ENCODE data around the gene P4HA1.

Gene P4HA1

DNA sequence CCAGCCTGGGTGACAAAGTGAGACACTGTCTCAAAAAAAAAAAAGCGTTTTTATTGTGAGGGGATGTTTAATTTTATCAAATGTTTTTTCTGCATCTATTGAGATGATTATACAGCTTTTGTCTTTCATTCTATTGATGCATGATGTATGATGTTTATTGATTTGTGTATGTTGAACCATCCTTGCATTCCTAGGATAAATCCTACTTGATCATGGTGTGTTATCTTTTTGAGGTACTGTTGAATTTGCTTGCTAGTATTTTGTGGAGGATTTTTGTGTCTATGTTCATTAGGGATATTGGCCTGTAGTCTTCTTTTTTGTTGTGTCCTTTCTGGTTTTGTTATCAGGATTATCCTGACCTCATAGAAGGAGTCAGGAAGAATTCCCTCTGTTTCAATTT lies 119.8 kb downstream of the P4HA1 start:
- DNase-seq, result no peak
